ENCODE data around the gene SLC25A15. TPM values are rescaled to one million over a fixed set of nuclear protein-coding genes. Genes with fewer than 3 reads are reported as not detected.

Gene SLC25A15
- total RNA-seq, 1 experiment from 2014 or later: 19.6 TPM

GRCh38 chr13:40794414-40795368 lies 5.3 kb downstream of the SLC25A15 start:
- Histone ChIP-seq H3K36me3 (ENCODE audit: insufficient read depth, low read length, poor library complexity, severe bottlenecking) (no peaks in the 10 kb centered on the region), H3K27ac (ENCODE audit: low read depth, low read length, poor library complexity, severe bottlenecking) (no peak overlapping the region), H3K9me3 (ENCODE audit: low read depth, low read length, poor library complexity, severe bottlenecking) (no peaks in the 10 kb centered on the region), H3K27me3 (replicated peaks; ENCODE audit: insufficient read depth, low read depth, low read length, poor library complexity) (no peaks in the 10 kb centered on the region), H3K4me1 (ENCODE audit: insufficient read depth, low read length, poor library complexity, severe bottlenecking) (no peaks in the 10 kb centered on the region), H3K4me3 (ENCODE audit: low read depth, low read length, poor library complexity, severe bottlenecking) (no peak overlapping the region)
- TF ChIP-seq EZH2 (IDR thresholded peaks at IDR 0.05; ENCODE audit: borderline replicate concordance, low read depth, low read length, poor library complexity, severe bottlenecking): no peak
- TF ChIP-seq, protein P1, sequence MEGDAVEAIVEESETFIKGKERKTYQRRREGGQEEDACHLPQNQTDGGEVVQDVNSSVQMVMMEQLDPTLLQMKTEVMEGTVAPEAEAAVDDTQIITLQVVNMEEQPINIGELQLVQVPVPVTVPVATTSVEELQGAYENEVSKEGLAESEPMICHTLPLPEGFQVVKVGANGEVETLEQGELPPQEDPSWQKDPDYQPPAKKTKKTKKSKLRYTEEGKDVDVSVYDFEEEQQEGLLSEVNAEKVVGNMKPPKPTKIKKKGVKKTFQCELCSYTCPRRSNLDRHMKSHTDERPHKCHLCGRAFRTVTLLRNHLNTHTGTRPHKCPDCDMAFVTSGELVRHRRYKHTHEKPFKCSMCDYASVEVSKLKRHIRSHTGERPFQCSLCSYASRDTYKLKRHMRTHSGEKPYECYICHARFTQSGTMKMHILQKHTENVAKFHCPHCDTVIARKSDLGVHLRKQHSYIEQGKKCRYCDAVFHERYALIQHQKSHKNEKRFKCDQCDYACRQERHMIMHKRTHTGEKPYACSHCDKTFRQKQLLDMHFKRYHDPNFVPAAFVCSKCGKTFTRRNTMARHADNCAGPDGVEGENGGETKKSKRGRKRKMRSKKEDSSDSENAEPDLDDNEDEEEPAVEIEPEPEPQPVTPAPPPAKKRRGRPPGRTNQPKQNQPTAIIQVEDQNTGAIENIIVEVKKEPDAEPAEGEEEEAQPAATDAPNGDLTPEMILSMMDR (conservative IDR thresholded peaks at IDR 0.05; ENCODE audit: low read depth, low read length): no peak
- ChIA-PET CTCF (no interaction called here), POLR2A (ENCODE audit: low non-redundant PET) (no interaction called here)
- intact Hi-C loops (cut with micrococcal nuclease; ENCODE audit: unreplicated experiment): no loop called here
- no peak for DNase-seq (ENCODE audit: low spot score)
- BruUV-seq (replicated peaks): no TSS peak

DNA sequence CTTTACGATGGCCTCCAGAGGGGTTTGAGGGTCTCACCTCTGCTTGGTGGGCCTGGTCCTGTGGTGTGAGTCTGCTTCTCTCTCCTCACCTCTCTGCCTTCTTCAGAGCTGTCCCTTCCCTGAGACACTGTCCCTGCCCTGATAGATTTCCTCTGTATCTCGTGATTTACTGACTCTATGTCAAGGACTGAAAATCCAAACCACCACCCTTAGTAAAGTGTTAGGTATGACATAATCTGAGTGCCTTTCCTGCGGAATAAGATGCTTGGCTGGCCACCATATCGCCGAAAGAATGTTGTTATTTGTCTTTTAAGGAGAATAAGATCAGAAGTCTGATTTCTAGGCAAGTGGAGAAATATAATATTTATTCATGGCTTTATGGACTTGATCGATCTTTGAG lies 7.2 kb downstream of the SLC25A15 start:
- no peak for DNase-seq (ENCODE audit: low spot score)
- H3K9me3 ChIP-seq (ENCODE audit: low read depth, low read length, poor library complexity, severe bottlenecking): no peaks in the 10 kb centered on the region
- POLR2A ChIA-PET (ENCODE audit: low non-redundant PET): no interaction called here
- TF ChIP-seq, protein P1 (conservative IDR thresholded peaks at IDR 0.05; ENCODE audit: low read depth, low read length): no peak
- TF ChIP-seq EZH2 (IDR thresholded peaks at IDR 0.05; ENCODE audit: borderline replicate concordance, low read depth, low read length, poor library complexity, severe bottlenecking): no peak
- CTCF ChIA-PET: no interaction called here
- no peaks in the 10 kb centered on the region for H3K36me3 ChIP-seq (ENCODE audit: insufficient read depth, low read length, poor library complexity, severe bottlenecking)
- intact Hi-C loops (cut with micrococcal nuclease; ENCODE audit: unreplicated experiment): no loop called here
- BruUV-seq (replicated peaks): no TSS peak
- H3K27ac ChIP-seq (ENCODE audit: low read depth, low read length, poor library complexity, severe bottlenecking): no peak overlapping the region
- no peaks in the 10 kb centered on the region for H3K27me3 ChIP-seq (replicated peaks; ENCODE audit: insufficient read depth, low read depth, low read length, poor library complexity)
- H3K4me3 ChIP-seq (ENCODE audit: low read depth, low read length, poor library complexity, severe bottlenecking): no peak overlapping the region
- H3K4me1 ChIP-seq (ENCODE audit: insufficient read depth, low read length, poor library complexity, severe bottlenecking): no peaks in the 10 kb centered on the region

DNA sequence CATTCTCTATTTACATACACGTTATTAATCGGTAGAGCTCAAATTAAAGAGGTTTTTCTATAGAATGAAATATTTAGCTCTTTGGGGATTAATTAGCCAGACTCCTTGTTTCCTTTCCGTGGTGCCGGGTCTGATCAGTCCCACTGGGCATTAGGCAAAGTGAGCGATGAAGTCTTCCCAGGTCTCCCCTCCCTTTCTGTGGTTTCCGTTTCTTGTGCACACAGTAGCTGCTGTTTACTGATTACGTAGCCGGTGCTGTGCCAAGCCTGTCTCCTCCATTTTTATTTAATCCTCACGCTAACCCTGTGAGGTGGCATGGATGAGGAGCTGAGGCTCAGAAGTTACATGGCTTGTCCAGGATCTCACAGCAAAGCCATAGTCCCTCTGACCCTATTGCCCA lies 9.0 kb downstream of the SLC25A15 start:
- no peak overlapping the region for H3K4me3 ChIP-seq (ENCODE audit: low read depth, low read length, poor library complexity, severe bottlenecking)
- intact Hi-C loops (cut with micrococcal nuclease; ENCODE audit: unreplicated experiment): no loop called here
- TF ChIP-seq EZH2 (IDR thresholded peaks at IDR 0.05; ENCODE audit: borderline replicate concordance, low read depth, low read length, poor library complexity, severe bottlenecking): no peak
- TF ChIP-seq, protein P1 (conservative IDR thresholded peaks at IDR 0.05; ENCODE audit: low read depth, low read length): no peak
- no peak for DNase-seq (ENCODE audit: low spot score)
- CTCF ChIA-PET: no interaction called here
- no peaks in the 10 kb centered on the region for H3K27me3 ChIP-seq (replicated peaks; ENCODE audit: insufficient read depth, low read depth, low read length, poor library complexity)
- peaks cover 5% of the 10 kb centered on the region for H3K36me3 ChIP-seq (ENCODE audit: insufficient read depth, low read length, poor library complexity, severe bottlenecking)
- BruUV-seq (replicated peaks): no TSS peak
- H3K27ac ChIP-seq (ENCODE audit: low read depth, low read length, poor library complexity, severe bottlenecking): no peak overlapping the region
- POLR2A ChIA-PET (ENCODE audit: low non-redundant PET): no interaction called here
- no peaks in the 10 kb centered on the region for H3K9me3 ChIP-seq (ENCODE audit: low read depth, low read length, poor library complexity, severe bottlenecking)
- H3K4me1 ChIP-seq (ENCODE audit: insufficient read depth, low read length, poor library complexity, severe bottlenecking): no peaks in the 10 kb centered on the region

Data from A673 (cell line).